Body of pancreas (tissue), 4 donors: Measurements from ENCODE around the gene ADAMTS6. TPM values are rescaled to one million over a fixed set of nuclear protein-coding genes. Genes with fewer than 3 reads are reported as not detected.
A peak's percentile ranks its signal among the peaks of the same experiment; 100 is the strongest.
"Not testable (repeated sequence)": the region's sequence is repeated elsewhere in the genome, so short reads cannot be mapped to it uniquely, and the experiment has no call there.

Source experiments
- ATAC-seq: fragments of 150-250 bp; one replicate; pipeline ENCODE4 v1.9.1; 2016
- DNase-seq, 4 donors: peaks; one replicate each; pipeline ENCODE4 v3.0.0-alpha.2; 2019
- H3K27ac ChIP-seq, 4 donors: fragments of 200-600 bp; sonication (generic); 1 replicate in 3 of 4; 2 replicates in 1 of 4; pipeline versions ENCODE4 v1.5.1 to v1.6.1; 2016 to 2019; ENCODE audit warnings: mild to moderate bottlenecking in 1 of 4, mixed read lengths in 1 of 4, moderate library complexity in 1 of 4
- H3K27me3 ChIP-seq, 2 donors: fragments of 200-600 bp; sonication (generic); one replicate each; pipeline ENCODE4 v1.6.0; 2016; ENCODE audit warnings: mild to moderate bottlenecking in 1 of 2
- H3K36me3 ChIP-seq, 2 donors: fragments of 200-600 bp; sonication (generic); replicated peaks in 1 of 2; 2 replicates each; pipeline ENCODE4 v1.5.1; 2016; ENCODE audit warnings: low read depth in 2 of 2; ENCODE audit not compliant: insufficient read depth in 1 of 2
- H3K4me1 ChIP-seq: fragments of 200-600 bp; sonication (generic); one replicate; pipeline ENCODE4 v1.6.0; 2016
- H3K4me3 ChIP-seq, 2 donors: fragments of 200-600 bp; sonication (generic); 1 replicate in 1 of 2; 2 replicates in 1 of 2; pipeline ENCODE4 v1.5.1; 2016 to 2019
- H3K9me3 ChIP-seq, 3 donors: fragments of 200-600 bp; sonication (generic); 1 replicate in 2 of 3; 2 replicates in 1 of 3; pipeline ENCODE4 v1.5.1; 2016
- CTCF ChIP-seq, 7 experiments: fragments of 450-650 bp in 4 of 7; fragments of 200-600 bp in 3 of 7; sonication (generic) in 3 of 7; IDR thresholded peaks; one replicate each; pipeline ENCODE4 v1.5.1; 2016 to 2019; ENCODE audit warnings: antibody characterized with exemption in 7 of 7
- POLR2A ChIP-seq, 3 donors: fragments of 450-650 bp; IDR thresholded peaks; one replicate each; pipeline ENCODE4 v1.6.1; 2016; ENCODE audit warnings: antibody characterized with exemption in 3 of 3, mild to moderate bottlenecking in 2 of 3
- WGBS, 2 donors: methylation state at CpG; one replicate each; pipeline ENCODE4 v1.1.5; 2017; 5-methylcytosine and 5-hydroxymethylcytosine counted together
- intact Hi-C: fragments of 100-400 bp; cut with DNase I; formaldehyde crosslinking; loops from one replicate; pipeline ENCODE4 v1.15.1; 2023
- total RNA-seq, 2 donors: library from RNA; depleted of rRNA; stranded (reverse); fragments of >200 nt; gene quantifications; one replicate each; pipeline ENCODE4 v1.1.0, GENCODE V29; 2016

ADAMTS6 gene
- total RNA-seq, 2 donors from 2014 or later: 0.78 TPM; not detected in 1

DNA sequence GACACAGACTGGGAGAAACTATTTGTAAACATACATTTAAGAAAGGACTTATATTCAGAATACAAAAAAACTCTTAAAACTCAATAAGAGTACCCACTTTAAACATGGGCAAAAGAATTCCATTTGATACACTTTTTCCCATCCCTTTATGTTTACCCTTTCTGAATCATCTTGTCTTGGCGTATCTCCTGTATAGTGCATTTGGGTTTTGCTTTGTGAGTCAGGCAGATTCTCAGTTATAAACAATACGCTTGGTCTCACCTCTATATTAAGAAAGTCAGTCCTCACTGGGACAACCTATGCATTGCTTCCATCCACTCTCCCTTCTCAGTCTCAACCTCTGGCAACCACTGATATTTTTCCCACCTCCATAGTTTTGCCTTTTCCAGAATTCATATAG is 27.3 kb upstream of the ADAMTS6 start:
- DNase-seq (no peak), ATAC-seq (no peak)
- no peak overlapping the region for H3K27ac ChIP-seq
- H3K36me3 ChIP-seq: no peaks in the 10 kb centered on the region
- 84 to 98% methylated on average over 2 of the region's 2 CpGs for WGBS, 2 donors
- H3K9me3 ChIP-seq: no peaks in the 10 kb centered on the region
- no peak overlapping the region for H3K4me3 ChIP-seq
- no peak for TF ChIP-seq CTCF (IDR thresholded peaks at IDR 0.05)
- TF ChIP-seq POLR2A (IDR thresholded peaks at IDR 0.05): no peak
- H3K27me3 ChIP-seq: no peaks in the 10 kb centered on the region
- intact Hi-C loops: no loop called here
- H3K4me1 ChIP-seq: no peaks in the 10 kb centered on the region

DNA sequence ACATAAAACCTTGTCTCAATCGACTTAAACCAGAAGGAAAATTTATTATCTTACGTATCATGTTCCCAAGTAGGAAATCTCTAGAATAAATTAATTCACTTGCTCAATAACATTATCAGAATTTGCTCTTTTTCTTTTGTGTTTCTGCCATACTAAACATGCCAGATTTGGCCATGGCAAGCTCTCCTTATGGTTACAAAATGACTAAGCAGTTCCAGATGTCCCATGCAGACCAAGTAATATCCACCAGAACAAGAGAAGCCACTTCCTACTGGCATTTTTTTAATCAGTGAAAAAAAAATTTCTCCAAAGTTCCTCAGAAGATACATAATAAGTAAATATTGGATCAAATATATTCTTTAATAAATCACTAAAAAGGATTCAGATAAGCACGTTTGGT is 25.2 kb upstream of the ADAMTS6 start:
- ATAC-seq (no peak), DNase-seq (no peak)
- 47 to 49% methylated on average over 3 of the region's 3 CpGs for WGBS, 2 donors
- no peaks in the 10 kb centered on the region for H3K27me3 ChIP-seq
- TF ChIP-seq POLR2A (IDR thresholded peaks at IDR 0.05) (no peak), CTCF (IDR thresholded peaks at IDR 0.05) (no peak)
- intact Hi-C loops: no loop called here
- H3K36me3 ChIP-seq: no peaks in the 10 kb centered on the region
- H3K4me1 ChIP-seq: no peaks in the 10 kb centered on the region
- H3K4me3 ChIP-seq: no peak overlapping the region
- H3K27ac ChIP-seq: no peak overlapping the region
- no peaks in the 10 kb centered on the region for H3K9me3 ChIP-seq

GRCh38 chr5:65489119-65489518 is 7.4 kb upstream of the ADAMTS6 start:
- H3K4me1 ChIP-seq: no peaks in the 10 kb centered on the region
- DNase-seq: no peak
- WGBS, 2 donors: 68 to 75% methylated on average over 4 of the region's 4 CpGs
- no peak for ATAC-seq
- no peaks in the 10 kb centered on the region for H3K36me3 ChIP-seq
- no peaks in the 10 kb centered on the region for H3K9me3 ChIP-seq
- H3K27ac ChIP-seq: no peak overlapping the region
- no peak overlapping the region for H3K4me3 ChIP-seq
- intact Hi-C loops: loop anchor here (10.0 kb wide), 1 partner anchor 394 kb away; no protein-coding TSS in a partner anchor
- no peaks in the 10 kb centered on the region for H3K27me3 ChIP-seq
- TF ChIP-seq CTCF (IDR thresholded peaks at IDR 0.05) (no peak), POLR2A (IDR thresholded peaks at IDR 0.05) (no peak)

GRCh38 chr5:65488038-65488687 is 6.4 kb upstream of the ADAMTS6 start:
- peak in 2 of 7 experiments; percentile 8 to 13 for TF ChIP-seq CTCF (IDR thresholded peaks at IDR 0.05)
- DNase-seq, H3K4me1 ChIP-seq, ATAC-seq, H3K27me3 ChIP-seq, H3K9me3 ChIP-seq, H3K4me3 ChIP-seq, H3K27ac ChIP-seq, H3K36me3 ChIP-seq: not testable (repeated sequence)
- intact Hi-C loops: loop anchor here (10.0 kb wide), 1 partner anchor 393 kb away; no protein-coding TSS in a partner anchor
- WGBS, 2 donors: 52 to 65% methylated on average over 7 of the region's 7 CpGs

DNA sequence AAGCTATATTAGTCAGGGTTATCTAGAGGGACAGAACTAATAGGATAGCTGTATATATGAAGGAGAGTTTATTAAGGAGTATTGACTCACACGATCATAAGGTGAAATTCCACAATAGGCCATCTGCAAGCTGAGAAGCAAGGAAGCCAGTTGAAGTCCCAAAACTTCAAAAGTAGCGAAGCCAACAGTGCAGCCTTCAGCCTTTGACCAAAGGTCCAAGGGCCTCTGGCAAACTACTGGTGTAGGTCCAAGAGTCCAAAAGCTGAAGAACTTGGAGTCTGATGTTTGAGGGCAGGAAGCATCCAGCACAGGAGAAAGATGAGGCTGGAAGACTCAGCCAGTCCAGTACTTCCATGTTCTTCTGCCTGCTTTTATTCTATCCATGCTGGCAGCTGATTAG is 5.1 kb upstream of the ADAMTS6 start:
- H3K9me3 ChIP-seq, DNase-seq, H3K27ac ChIP-seq, H3K4me3 ChIP-seq, H3K27me3 ChIP-seq, H3K36me3 ChIP-seq, ATAC-seq, H3K4me1 ChIP-seq: not testable (repeated sequence)
- intact Hi-C loops: loop anchor here (10.0 kb wide), 1 partner anchor 392 kb away; no protein-coding TSS in a partner anchor
- WGBS, 2 donors: 67 to 74% methylated on average over 2 of the region's 2 CpGs
